ENCODE measurements around the gene RPTOR.

DNA sequence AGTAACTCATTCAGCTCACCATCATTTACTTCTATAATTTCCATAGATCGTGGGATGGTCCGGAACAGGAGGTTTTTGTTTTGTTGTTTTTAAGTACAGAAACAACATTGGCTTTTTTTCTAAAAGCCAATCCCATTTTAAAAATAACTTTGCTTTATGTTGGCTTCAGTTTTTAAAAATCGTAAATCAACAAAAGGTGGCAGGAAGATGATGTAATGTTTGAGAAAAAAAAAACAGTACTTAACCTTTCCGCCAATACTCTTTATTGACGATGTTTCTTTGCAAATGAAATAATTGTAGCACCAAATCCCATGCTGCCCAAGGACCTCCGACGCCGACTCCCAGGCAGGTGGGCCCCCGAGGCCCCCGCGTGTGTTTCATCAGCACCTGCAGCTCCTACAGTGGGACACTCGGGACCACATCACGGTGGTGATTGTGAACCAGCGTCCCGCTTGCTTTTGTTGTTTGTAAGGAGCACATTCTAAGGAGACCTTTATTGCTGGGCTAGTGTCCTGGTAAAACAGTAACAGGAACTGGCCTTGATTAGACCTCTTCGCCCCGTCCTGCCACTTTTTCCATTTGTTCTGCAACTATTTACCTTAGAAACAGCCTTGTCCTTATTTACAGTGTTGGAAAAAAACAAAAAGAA is 306.8 kb downstream of the RPTOR start:
- TF ChIP-seq POLR2AphosphoS5 (IDR thresholded peaks at IDR 0.05; ENCODE audit: low read depth, low read length) (no peak), NRF1 (IDR thresholded peaks at IDR 0.05; ENCODE audit: low read depth, low read length) (no peak)
- TF ChIP-seq, protein P1, sequence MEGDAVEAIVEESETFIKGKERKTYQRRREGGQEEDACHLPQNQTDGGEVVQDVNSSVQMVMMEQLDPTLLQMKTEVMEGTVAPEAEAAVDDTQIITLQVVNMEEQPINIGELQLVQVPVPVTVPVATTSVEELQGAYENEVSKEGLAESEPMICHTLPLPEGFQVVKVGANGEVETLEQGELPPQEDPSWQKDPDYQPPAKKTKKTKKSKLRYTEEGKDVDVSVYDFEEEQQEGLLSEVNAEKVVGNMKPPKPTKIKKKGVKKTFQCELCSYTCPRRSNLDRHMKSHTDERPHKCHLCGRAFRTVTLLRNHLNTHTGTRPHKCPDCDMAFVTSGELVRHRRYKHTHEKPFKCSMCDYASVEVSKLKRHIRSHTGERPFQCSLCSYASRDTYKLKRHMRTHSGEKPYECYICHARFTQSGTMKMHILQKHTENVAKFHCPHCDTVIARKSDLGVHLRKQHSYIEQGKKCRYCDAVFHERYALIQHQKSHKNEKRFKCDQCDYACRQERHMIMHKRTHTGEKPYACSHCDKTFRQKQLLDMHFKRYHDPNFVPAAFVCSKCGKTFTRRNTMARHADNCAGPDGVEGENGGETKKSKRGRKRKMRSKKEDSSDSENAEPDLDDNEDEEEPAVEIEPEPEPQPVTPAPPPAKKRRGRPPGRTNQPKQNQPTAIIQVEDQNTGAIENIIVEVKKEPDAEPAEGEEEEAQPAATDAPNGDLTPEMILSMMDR (IDR thresholded peaks at IDR 0.05) = no peak
- TF ChIP-seq, protein P2, sequence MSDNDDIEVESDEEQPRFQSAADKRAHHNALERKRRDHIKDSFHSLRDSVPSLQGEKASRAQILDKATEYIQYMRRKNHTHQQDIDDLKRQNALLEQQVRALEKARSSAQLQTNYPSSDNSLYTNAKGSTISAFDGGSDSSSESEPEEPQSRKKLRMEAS (IDR thresholded peaks at IDR 0.05; ENCODE audit: low read depth) = no peak
- TF ChIP-seq, protein P3, sequence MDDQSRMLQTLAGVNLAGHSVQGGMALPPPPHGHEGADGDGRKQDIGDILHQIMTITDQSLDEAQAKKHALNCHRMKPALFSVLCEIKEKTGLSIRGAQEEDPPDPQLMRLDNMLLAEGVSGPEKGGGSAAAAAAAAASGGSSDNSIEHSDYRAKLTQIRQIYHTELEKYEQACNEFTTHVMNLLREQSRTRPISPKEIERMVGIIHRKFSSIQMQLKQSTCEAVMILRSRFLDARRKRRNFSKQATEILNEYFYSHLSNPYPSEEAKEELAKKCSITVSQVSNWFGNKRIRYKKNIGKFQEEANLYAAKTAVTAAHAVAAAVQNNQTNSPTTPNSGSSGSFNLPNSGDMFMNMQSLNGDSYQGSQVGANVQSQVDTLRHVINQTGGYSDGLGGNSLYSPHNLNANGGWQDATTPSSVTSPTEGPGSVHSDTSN (IDR thresholded peaks at IDR 0.05) = no peak
